ENCODE measurements around the gene BAG1. TPM values are rescaled to one million over a fixed set of nuclear protein-coding genes. Genes with fewer than 3 reads are reported as not detected.

BAG1 gene
- total RNA-seq, 1 donor from 2014 or later = 33.7 TPM

- TF ChIP-seq, protein P1, sequence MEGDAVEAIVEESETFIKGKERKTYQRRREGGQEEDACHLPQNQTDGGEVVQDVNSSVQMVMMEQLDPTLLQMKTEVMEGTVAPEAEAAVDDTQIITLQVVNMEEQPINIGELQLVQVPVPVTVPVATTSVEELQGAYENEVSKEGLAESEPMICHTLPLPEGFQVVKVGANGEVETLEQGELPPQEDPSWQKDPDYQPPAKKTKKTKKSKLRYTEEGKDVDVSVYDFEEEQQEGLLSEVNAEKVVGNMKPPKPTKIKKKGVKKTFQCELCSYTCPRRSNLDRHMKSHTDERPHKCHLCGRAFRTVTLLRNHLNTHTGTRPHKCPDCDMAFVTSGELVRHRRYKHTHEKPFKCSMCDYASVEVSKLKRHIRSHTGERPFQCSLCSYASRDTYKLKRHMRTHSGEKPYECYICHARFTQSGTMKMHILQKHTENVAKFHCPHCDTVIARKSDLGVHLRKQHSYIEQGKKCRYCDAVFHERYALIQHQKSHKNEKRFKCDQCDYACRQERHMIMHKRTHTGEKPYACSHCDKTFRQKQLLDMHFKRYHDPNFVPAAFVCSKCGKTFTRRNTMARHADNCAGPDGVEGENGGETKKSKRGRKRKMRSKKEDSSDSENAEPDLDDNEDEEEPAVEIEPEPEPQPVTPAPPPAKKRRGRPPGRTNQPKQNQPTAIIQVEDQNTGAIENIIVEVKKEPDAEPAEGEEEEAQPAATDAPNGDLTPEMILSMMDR (conservative IDR thresholded peaks at IDR 0.05; ENCODE audit: low read depth, low read length) = no peak
- peak within 1 kb of the TSS; percentile 94 for H3K4me3 ChIP-seq (ENCODE audit: low read depth, low read length)
- peak; percentile 80 for DNase-seq (ENCODE audit: low read depth)
Observed at GRCh38 chr9:33290247-33291030, 25.9 kb upstream of the BAG1 start, which contains the start of gene NFX1. Gene NFX1, plus strand, starts transcription at chr9:33290516. Its CDS starts 57 bp downstream, at chr9:33290573.

- DNase-seq (ENCODE audit: low read depth) = no peak
- TF ChIP-seq, protein P1 (conservative IDR thresholded peaks at IDR 0.05; ENCODE audit: low read depth, low read length) = no peak
- H3K4me3 ChIP-seq (ENCODE audit: low read depth, low read length) = peak overlapping the region; percentile 94
Observed at GRCh38 chr9:33289936-33290246, 25.4 kb upstream of the BAG1 start.

- DNase-seq (ENCODE audit: low read depth) = no peak
- H3K4me3 ChIP-seq (ENCODE audit: low read depth, low read length) = peak overlapping the region; percentile 94
- TF ChIP-seq, protein P1 (conservative IDR thresholded peaks at IDR 0.05; ENCODE audit: low read depth, low read length) = no peak
Observed at GRCh38 chr9:33289496-33289895, 25.0 kb upstream of the BAG1 start.

GRCh38 chr9:33288828-33289483 lies 24.4 kb upstream of the BAG1 start:
- TF ChIP-seq, protein P1 (conservative IDR thresholded peaks at IDR 0.05; ENCODE audit: low read depth, low read length) = no peak
- DNase-seq (ENCODE audit: low read depth) = no peak
- peak overlapping the region; percentile 94 for H3K4me3 ChIP-seq (ENCODE audit: low read depth, low read length)

DNA sequence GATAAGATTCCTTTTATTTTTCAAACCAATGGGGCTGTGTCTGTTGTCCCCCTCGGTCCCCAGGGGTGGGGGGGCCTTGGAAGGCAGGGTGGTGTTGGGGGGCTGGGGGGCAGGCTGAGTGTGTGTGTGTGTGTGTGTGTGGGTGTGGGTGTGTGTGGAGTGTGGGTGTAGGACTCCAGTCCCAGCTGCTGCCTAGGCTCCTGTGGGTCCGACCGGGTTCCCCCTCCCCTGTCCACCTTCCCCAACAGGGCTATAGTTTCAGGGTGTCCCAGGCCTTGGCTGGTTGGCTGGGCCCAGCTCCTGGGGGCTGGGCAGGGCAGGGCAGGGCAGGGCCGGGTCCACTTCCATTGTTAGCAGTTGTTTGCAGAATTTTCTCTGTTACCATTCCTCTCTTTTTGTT lies 23.7 kb upstream of the BAG1 start:
- DNase-seq (ENCODE audit: low read depth) = no peak
- TF ChIP-seq, protein P1 (conservative IDR thresholded peaks at IDR 0.05; ENCODE audit: low read depth, low read length) = no peak
- no peak overlapping the region for H3K4me3 ChIP-seq (ENCODE audit: low read depth, low read length)

GRCh38 chr9:33287087-33287490 lies 22.6 kb upstream of the BAG1 start:
- DNase-seq (ENCODE audit: low read depth) = no peak
- TF ChIP-seq, protein P1 (conservative IDR thresholded peaks at IDR 0.05; ENCODE audit: low read depth, low read length) = peak; percentile 84

More at GRCh38 chr9:33287087-33287490, 22.6 kb upstream of the BAG1 start:
- H3K4me3 ChIP-seq (ENCODE audit: low read depth, low read length) = no peak overlapping the region

All from epithelial cell of proximal tubule (primary cell).